Motor neuron (in vitro differentiated cells): Measurements from ENCODE around the gene HSFX1. TPM values are rescaled to one million over a fixed set of nuclear protein-coding genes. Genes with fewer than 3 reads are reported as not detected.

Experiments used
- total RNA-seq, 8 experiments: library from RNA; unstranded; fragments of 300-600 nt; gene quantifications; 2 replicates each; pipeline versions ENCODE4 v1.2.3 to v1.2.4, GENCODE V29; 2022

The HSFX1 gene
- total RNA-seq, 8 experiments from 2014 or later: 0.49 to 0.87 (median 0.60) TPM; not detected in 1

Other genes with a start within 250 kb of the HSFX1 start
- 10 to 100 TPM; 14.6 to 25.7 (median 17.3) TPM for gene EOLA1, start 233.1 kb upstream of the HSFX1 start, total RNA-seq
- under 1 TPM in 3 of 8 experiments, not detected in 5; 0.16 to 0.50 (median 0.33) TPM for gene HSFX3, start 224.1 kb upstream of the HSFX1 start, total RNA-seq
- under 1 TPM in 3 of 8 experiments, not detected in 5; 0.14 to 0.31 (median 0.24) TPM for gene MAGEA9B, start 186.6 kb upstream of the HSFX1 start, total RNA-seq
- 1 to 10 TPM in 2 of 8 experiments, under 1 TPM in 6; 0.31 to 1.8 (median 0.64) TPM for gene HSFX2, start 178.8 kb upstream of the HSFX1 start, total RNA-seq
- 10 to 100 TPM in 7 of 8 experiments, 1 to 10 TPM in 1; 8.6 to 24.2 (median 15.6) TPM for gene TMEM185A, start 142.3 kb upstream of the HSFX1 start, total RNA-seq
- 1 to 10 TPM in 2 of 8 experiments, under 1 TPM in 5, not detected in 1; 0.13 to 3.0 (median 0.23) TPM for gene MAGEA11, start 62.0 kb upstream of the HSFX1 start, total RNA-seq
- not detected for gene MAGEA9, start 7.9 kb downstream of the HSFX1 start, total RNA-seq
- under 1 TPM in 3 of 8 experiments, not detected in 5; 0.17 to 0.33 (median 0.24) TPM for gene MAGEA8, start 107.1 kb downstream of the HSFX1 start, total RNA-seq
- under 1 TPM; 0.22 to 0.70 (median 0.43) TPM for gene HSFX4, start 155.5 kb downstream of the HSFX1 start, total RNA-seq
- 10 to 100 TPM; 25.1 to 37.1 (median 31.6) TPM for gene EOLA2, start 164.4 kb downstream of the HSFX1 start, total RNA-seq